NT2/D1 (cell line): ENCODE measurements around the gene DIS3L2.

Experiments used
- SUZ12 ChIP-seq: IDR thresholded peaks from 2 replicates; pipeline ENCODE4 v1.6.1; 2011; ENCODE audit not compliant: insufficient read length, insufficient read depth; ENCODE audit errors: extremely low read depth
- YY1 ChIP-seq: IDR thresholded peaks from 2 replicates; pipeline ENCODE4 v1.6.1; 2011; ENCODE audit not compliant: insufficient read length, insufficient read depth
- ZNF274 ChIP-seq: IDR thresholded peaks from 2 replicates; pipeline ENCODE4 v1.6.1; 2011; ENCODE audit warnings: mild to moderate bottlenecking, low read depth, low read length

GRCh38 chr2:231931481-231931915 lies 30.0 kb upstream of the DIS3L2 start:
- TF ChIP-seq ZNF274 = no peak
- no peak for TF ChIP-seq SUZ12
- TF ChIP-seq YY1 = no peak
